GM12892 (cell line): ENCODE data around the gene ATRNL1.

ENCODE experiments used
- DNase-seq: peaks from one replicate; pipeline ENCODE4 v3.0.0; 2011; ENCODE audit not compliant: insufficient read length
- FAIRE-seq: peaks from 2 replicates; lab custom pipeline; 2011; peaks lifted over from hg19 to GRCh38; lab: Jason Lieb, UNC
- POLR2A ChIP-seq: IDR thresholded peaks from 2 replicates; pipeline ENCODE4 v1.6.1; 2011; ENCODE audit warnings: low read depth, low read length, control low read depth
- POLR2AphosphoS5 ChIP-seq: IDR thresholded peaks from 2 replicates; pipeline ENCODE4 v1.6.1; 2011; ENCODE audit warnings: low read depth, low read length, control low read depth
- TAF1 ChIP-seq: IDR thresholded peaks from 2 replicates; pipeline ENCODE4 v1.6.1; 2011; ENCODE audit warnings: low read depth, mild to moderate bottlenecking, control low read depth, low read length, borderline replicate concordance

ATRNL1 gene

DNA sequence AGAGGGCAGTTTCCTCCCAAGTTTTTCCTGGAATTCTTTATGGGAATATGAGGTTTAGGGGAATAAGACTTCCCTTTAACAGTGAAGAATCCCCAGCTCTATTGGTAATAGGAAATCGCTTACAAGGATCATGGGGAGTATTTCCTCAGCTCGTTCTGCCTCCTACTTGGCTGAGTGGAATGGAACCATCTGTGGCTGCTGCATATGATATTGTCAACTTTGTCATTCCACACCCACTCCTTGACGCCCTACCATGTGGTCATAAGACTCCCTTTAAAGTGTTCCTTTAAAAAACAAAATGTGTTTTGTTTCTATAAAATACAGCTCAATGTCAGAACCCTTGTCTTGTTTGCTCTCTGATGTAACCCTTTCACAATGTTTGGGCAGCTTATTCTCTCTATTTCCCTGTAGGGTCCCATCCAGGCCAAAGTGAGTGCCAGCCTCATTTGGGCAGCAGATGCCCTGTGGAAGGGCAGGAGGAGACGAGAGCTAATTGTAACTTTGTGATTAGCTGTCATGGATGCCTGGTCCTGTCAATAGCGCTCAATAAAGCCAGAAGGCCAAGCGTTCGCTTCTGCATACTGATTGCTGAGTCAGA, 33.8 kb upstream of the ATRNL1 start:
- DNase-seq, result no peak
- TF ChIP-seq TAF1 (no peak), POLR2A (no peak), POLR2AphosphoS5 (no peak)
- no peak for FAIRE-seq

DNA sequence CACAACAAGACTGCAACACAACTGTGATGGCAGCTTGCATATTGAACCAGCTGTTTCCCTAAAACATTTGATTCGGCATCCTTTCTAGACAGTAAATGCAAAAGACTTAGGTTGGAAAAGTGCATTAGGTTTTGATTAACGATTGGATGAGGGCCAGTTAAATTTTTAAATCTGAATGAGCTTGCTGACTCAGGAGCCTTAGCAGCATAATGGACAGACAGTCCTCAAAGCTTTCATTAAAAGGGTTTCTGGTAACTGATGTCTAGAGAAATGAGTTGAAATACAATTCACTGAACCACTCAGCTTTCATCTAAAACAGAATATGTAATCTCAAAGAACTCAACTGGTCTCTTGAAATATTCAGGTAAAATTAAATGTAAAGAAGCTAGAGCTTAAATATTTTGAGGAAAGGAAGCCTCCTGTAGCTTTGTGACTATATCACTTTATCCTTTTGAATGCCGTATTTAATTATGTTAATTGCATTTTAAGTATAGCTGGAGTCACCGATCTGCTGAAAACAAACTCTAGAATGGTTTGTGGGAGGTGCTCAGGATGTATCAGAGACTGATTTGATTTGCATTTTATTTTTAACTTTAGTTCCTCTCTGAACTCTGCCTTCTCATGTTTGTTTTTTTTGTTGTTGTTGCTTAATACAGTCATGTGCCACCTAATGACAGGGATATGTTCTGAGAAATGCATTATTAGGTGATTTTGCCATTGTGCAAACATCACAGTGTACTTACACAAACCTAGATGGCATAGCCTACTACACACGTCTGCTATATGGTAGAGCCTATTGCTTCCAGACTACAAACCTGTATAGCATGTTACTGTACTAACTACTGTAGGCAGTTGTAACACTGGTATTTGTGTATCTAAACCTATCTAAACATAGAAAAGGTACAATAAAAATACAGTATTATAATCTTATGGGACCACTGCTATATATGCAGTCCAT, 29.2 kb upstream of the ATRNL1 start:
- FAIRE-seq (peak; percentile 78), DNase-seq (no peak)
- TF ChIP-seq TAF1, result no peak
- TF ChIP-seq POLR2AphosphoS5, result no peak
- no peak for TF ChIP-seq POLR2A

DNA sequence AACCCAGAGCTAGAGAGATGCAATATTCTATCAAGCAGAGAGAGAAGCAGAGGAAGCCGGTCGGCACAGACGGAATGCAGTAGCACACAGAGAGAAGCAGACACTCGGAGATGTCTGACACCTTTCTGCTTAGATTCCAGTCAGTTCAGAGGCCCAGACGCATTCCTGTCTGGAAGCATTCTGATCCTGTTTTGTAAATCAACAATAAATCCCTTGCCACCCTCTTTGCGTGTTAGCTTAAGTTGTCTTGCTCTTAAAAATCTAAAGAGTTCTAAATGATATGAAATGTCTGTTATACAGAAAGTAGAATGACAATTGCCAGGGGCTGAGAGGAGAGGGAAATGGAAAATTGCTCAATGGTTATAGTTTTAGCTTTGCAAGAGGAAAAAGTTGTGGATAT, 27.4 kb upstream of the ATRNL1 start:
- FAIRE-seq (no peak), DNase-seq (no peak)
- no peak for TF ChIP-seq POLR2AphosphoS5
- TF ChIP-seq TAF1, result no peak
- TF ChIP-seq POLR2A, result no peak

GRCh38 chr10:115066528-115066927, 26.6 kb upstream of the ATRNL1 start:
- DNase-seq, result no peak
- FAIRE-seq, result no peak
- no peak for TF ChIP-seq TAF1
- no peak for TF ChIP-seq POLR2A
- no peak for TF ChIP-seq POLR2AphosphoS5

DNA sequence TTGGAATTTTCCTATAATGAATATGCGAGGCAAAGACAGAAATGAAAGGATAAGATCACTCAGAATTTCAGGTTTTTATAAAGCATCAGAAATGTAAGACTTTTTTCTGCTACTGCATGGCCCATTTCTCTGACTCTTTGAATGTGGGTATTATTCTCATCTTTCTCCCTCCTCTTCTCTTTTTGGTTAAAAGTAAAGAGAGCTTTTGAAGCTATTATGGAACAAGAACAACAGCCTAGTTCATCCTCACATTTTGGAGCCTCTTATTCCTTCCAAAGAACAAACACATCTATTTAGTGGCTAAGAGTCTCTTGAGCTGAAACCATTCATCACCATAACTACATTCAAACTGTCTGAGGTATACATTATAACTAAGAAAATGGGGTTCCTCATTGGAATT, 19.4 kb upstream of the ATRNL1 start:
- TF ChIP-seq POLR2AphosphoS5 (no peak), TAF1 (no peak), POLR2A (no peak)
- FAIRE-seq (no peak), DNase-seq (no peak)

DNA sequence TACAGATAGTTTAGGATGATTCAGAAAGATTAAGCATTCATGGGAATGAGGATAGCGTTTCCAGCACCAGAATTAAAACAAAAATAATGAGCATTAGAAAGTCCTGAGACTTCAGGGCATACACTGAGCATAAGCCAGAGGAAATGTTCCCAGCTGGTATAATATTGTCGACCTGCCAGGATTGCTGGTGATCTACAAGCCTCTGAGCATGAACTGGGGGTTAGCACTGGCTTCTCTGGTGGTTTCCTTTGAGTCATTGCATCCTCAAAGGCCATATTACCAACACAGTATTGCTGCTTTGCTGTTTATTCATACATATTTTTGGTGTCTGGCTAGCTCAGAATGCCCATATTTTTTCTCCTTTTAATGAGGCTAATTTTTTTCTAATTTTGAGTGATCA, 10.7 kb upstream of the ATRNL1 start:
- peak; percentile 60 for FAIRE-seq
- TF ChIP-seq POLR2A, result no peak
- TF ChIP-seq POLR2AphosphoS5, result no peak
- no peak for TF ChIP-seq TAF1

DNA sequence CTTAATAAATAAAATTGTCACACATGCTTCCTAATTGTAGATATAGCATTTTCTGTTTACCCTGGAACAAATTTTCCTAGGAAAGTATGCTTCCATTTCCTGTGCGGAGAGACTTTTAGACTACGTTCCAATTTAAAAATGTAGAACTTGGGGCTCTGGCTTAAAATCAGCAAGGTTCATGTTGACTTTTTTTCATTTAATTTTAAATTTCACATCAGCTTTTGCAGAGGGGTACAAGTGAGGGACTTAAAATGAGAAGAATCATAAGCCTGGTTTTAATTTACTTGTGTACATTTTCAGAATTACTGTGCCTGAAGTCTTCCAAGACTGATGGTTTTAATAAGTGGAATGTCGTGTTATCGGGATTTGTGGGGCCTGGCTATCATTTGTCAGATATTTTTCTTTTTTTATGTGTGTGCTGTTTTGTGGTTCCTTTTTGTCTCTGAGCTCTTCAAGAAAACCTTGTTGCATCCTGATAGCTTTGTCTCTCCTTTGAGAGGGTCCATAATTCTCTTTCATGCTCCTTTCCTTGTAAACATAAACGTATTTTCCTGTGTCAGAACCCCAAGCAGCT, 8.8 kb upstream of the ATRNL1 start:
- no peak for DNase-seq
- TF ChIP-seq POLR2AphosphoS5 (no peak), TAF1 (no peak), POLR2A (no peak)
- FAIRE-seq, result no peak

More for the DNA sequence above, 10.7 kb upstream of the ATRNL1 start:
- no peak for DNase-seq

DNA sequence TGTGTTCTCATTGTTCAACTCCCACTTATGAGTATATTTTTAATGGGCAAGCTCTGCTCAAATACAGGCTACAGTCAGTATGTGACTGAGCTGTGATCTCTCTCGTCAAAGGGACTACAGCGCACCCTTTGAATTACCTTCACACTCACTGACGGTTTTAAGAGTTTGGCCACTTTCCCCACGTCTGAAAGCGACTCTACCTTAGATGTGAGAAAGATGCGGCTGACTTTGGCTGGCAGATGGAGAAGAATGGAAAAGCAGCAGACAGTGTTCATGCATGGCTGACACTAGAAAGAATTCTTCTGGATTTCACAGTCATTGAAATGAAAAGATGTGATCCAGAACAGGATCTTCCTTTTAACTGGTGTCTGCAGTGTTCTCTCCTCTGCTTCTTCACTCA, 2.0 kb upstream of the ATRNL1 start:
- DNase-seq (no peak), FAIRE-seq (no peak)
- TF ChIP-seq TAF1 (no peak), POLR2AphosphoS5 (no peak), POLR2A (no peak)

DNA sequence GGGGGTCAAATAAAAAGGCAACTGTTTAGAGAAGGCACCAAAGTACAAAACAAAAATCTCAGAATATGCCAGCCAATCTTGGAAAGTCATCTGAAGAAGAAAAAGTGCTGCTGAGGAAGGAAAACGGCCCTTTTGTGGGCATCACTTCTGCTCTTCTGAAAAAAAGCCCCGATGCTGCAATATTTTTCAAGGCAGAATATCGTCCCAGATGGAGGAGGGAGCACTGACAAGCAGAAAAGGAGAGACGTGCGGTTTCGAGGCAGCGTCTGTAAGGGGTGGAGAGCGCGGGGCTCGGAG, 959 bp upstream of the ATRNL1 start:
- TF ChIP-seq POLR2AphosphoS5, result no peak
- no peak for TF ChIP-seq POLR2A
- no peak for TF ChIP-seq TAF1
- no peak for FAIRE-seq
- no peak for DNase-seq

GRCh38 chr10:115092555-115093285, 445 bp upstream of the ATRNL1 start:
- DNase-seq (peak; percentile 51), FAIRE-seq (peak; percentile 85)
- no peak for TF ChIP-seq POLR2AphosphoS5
- TF ChIP-seq POLR2A, result no peak
- no peak for TF ChIP-seq TAF1

- TF ChIP-seq TAF1, result no peak
- no peak for TF ChIP-seq POLR2AphosphoS5
- no peak for TF ChIP-seq POLR2A
- DNase-seq (peak; percentile 35), FAIRE-seq (peak; percentile 82)
These were observed 727 bp downstream of the ATRNL1 start for GRCh38 chr10:115093776-115094408.
